Right ventricle myocardium superior (tissue), 1 donor: ENCODE data around the gene OR9I1. TPM values are rescaled to one million over a fixed set of nuclear protein-coding genes. Genes with fewer than 3 reads are reported as not detected.

Experiments used
- total RNA-seq: library from RNA; stranded (reverse); fragmentation: NEBNext Ultra II Directional; extraction: Animal tissue kit (Norgen Biotek cat#: 25700); gene quantifications from one replicate; pipeline ENCODE4 v1.2.1, GENCODE V29; 2021
- donor health status: DM: no; HTN: yes; CAD: no; lungs with severe emphysema.

Gene OR9I1
- total RNA-seq, 1 donor from 2014 or later, result not detected

Other genes with a start within 250 kb of the OR9I1 start
- gene OR9Q1, start 101.6 kb downstream of the OR9I1 start, total RNA-seq, result not detected
- not detected for gene OR6Q1, start 94.6 kb downstream of the OR9I1 start, total RNA-seq
- not detected for gene OR9Q2, start 63.5 kb upstream of the OR9I1 start, total RNA-seq
- gene OR1S2, start 78.6 kb upstream of the OR9I1 start, total RNA-seq, result not detected
- not detected for gene OR1S1, start 87.2 kb upstream of the OR9I1 start, total RNA-seq
- gene OR10Q1, start 103.4 kb upstream of the OR9I1 start, total RNA-seq, result not detected
- gene OR10W1, start 142.7 kb upstream of the OR9I1 start, total RNA-seq, result not detected
- gene OR5B17, start 233.5 kb upstream of the OR9I1 start, total RNA-seq, result not detected